HepG2 (cell line): Measurements from ENCODE around the gene CTIF. TPM values are rescaled to one million over a fixed set of nuclear protein-coding genes. Genes with fewer than 3 reads are reported as not detected.

Source experiments
- ATAC-seq: fragments of 200-7000 bp; cut with Tn5 transposase; 3 replicates; pipeline ENCODE4 v1.9.1; 2020; ENCODE audit warnings: mild to moderate bottlenecking, moderate library complexity
- BruUV-seq: library from RNA; stranded (reverse); fragments of 400-500 nt; replicated peaks from 2 replicates; lab custom pipeline; 2021; lab: Mats Ljungman, UMichigan
- CTCF ChIA-PET: fragments of 300-600 bp; formaldehyde crosslinking; extraction: SDS; loops from one replicate; lab custom pipeline; 2021; ENCODE audit warnings: low total read pairs, inconsistent platforms, low intra/inter-chr PET ratio; lab: Yijun Ruan, JAX
- POLR2A ChIA-PET: fragments of 350-600 bp; sonication (Branson Sonifier 250); formaldehyde crosslinking; loops from one replicate; lab custom pipeline; 2020; ENCODE audit warnings: antibody characterized with exemption, inconsistent platforms; lab: Yijun Ruan, JAX
- DNase-seq: peaks from one replicate; pipeline ENCODE4 v3.0.0-alpha.2; 2015; ENCODE audit warnings: low spot score
- FAIRE-seq: peaks from 3 replicates; lab custom pipeline; 2011; peaks lifted over from hg19 to GRCh38; lab: Jason Lieb, UNC
- H2AFZ ChIP-seq: one replicate; pipeline ENCODE4 v1.6.1; 2011; ENCODE audit warnings: low read length, inconsistent platforms
- H3K27ac ChIP-seq: fragments of 300-600 bp; 3 replicates; pipeline ENCODE4 v1.8.0; 2011; ENCODE audit warnings: mixed run types, mild to moderate bottlenecking, mixed read lengths, low read length, inconsistent platforms; ENCODE audit not compliant: insufficient read depth; ENCODE audit errors: extremely low read length
- H3K27me3 ChIP-seq, 2 experiments: fragments of 200-600 bp in 1 of 2; 2 replicates in 1 of 2; 3 replicates in 1 of 2; pipeline versions ENCODE4 v1.6.0 to v1.8.0; 2011; ENCODE audit warnings: low read length in 2 of 2, mild to moderate bottlenecking in 2 of 2, moderate library complexity in 2 of 2, inconsistent platforms in 1 of 2; ENCODE audit not compliant: insufficient read depth in 2 of 2, control insufficient read depth in 1 of 2
- H3K36me3 ChIP-seq, 2 experiments: fragments of 200-600 bp in 1 of 2; replicated peaks in 1 of 2; 2 replicates in 1 of 2; 3 replicates in 1 of 2; pipeline versions ENCODE4 v1.5.1 to v1.8.0; 2011; ENCODE audit warnings: low read length in 2 of 2, inconsistent platforms in 1 of 2; ENCODE audit not compliant: insufficient read depth in 2 of 2, control insufficient read depth in 1 of 2
- H3K4me1 ChIP-seq: 2 replicates; pipeline ENCODE4 v1.5.1; 2012; ENCODE audit warnings: low read length, inconsistent platforms; ENCODE audit not compliant: insufficient read depth
- H3K4me2 ChIP-seq: 2 replicates; pipeline ENCODE4 v1.6.0; 2011; ENCODE audit warnings: low read depth, low read length, inconsistent platforms
- H3K4me3 ChIP-seq, 3 experiments: fragments of 200-600 bp in 1 of 3; sonication (generic), shearing (Covaris generic) in 1 of 3; replicated peaks in 1 of 3; 2 replicates each; pipeline ENCODE4 v1.5.1; 2011 to 2016; ENCODE audit warnings: low read length in 3 of 3, inconsistent platforms in 2 of 3, low read depth in 2 of 3, mild to moderate bottlenecking in 2 of 3, control low read depth in 1 of 3, mixed read lengths in 1 of 3; ENCODE audit not compliant: insufficient read depth in 1 of 3
- H3K79me2 ChIP-seq: one replicate; pipeline ENCODE4 v1.6.1; 2011; ENCODE audit warnings: low read length, inconsistent platforms; ENCODE audit not compliant: insufficient read depth
- H3K9ac ChIP-seq: 2 replicates; pipeline ENCODE4 v1.6.0; 2011; ENCODE audit warnings: mild to moderate bottlenecking, low read depth, low read length, inconsistent platforms; ENCODE audit not compliant: insufficient read depth
- H3K9me3 ChIP-seq: 2 replicates; pipeline ENCODE4 v1.5.1; 2012; ENCODE audit warnings: mild to moderate bottlenecking, low read length
- H4K20me1 ChIP-seq: 2 replicates; pipeline ENCODE4 v1.6.0; 2011; ENCODE audit warnings: inconsistent platforms, mild to moderate bottlenecking, low read length, moderate library complexity; ENCODE audit not compliant: insufficient read depth
- AHR ChIP-seq: IDR thresholded peaks from 2 replicates; pipeline ENCODE4 v1.6.1; 2018; ENCODE audit warnings: missing genetic modification reagents, missing compliant biosample characterization
- AKAP8 ChIP-seq: sonication (generic); formaldehyde crosslinking; IDR thresholded peaks from 2 replicates; pipeline ENCODE4 v1.5.1; 2020; ENCODE audit warnings: mild to moderate bottlenecking, missing genetic modification reagents
- CCAR2 ChIP-seq: fragments of 200-400 bp; formaldehyde crosslinking; optimal IDR thresholded peaks from 2 replicates; pipeline ENCODE3; 2018; ENCODE audit warnings: low read depth, mild to moderate bottlenecking, low read length, moderate library complexity
- E2F1 ChIP-seq: sonication (generic); formaldehyde crosslinking; IDR thresholded peaks from 2 replicates; pipeline ENCODE4 v1.5.0; 2020; ENCODE audit warnings: missing genetic modification reagents
- FOXA1 ChIP-seq, 2 experiments: fragments of 450-650 bp in 1 of 2; sonication (generic) in 1 of 2; formaldehyde crosslinking in 1 of 2; IDR thresholded peaks; 2 replicates each; pipeline versions ENCODE4 v1.4.0 to v1.6.1; 2016 to 2020; ENCODE audit warnings: missing genetic modification reagents in 1 of 2
- HINFP ChIP-seq: sonication (generic); formaldehyde crosslinking; IDR thresholded peaks from 2 replicates; pipeline ENCODE4 v1.4.0; 2020; ENCODE audit warnings: low read depth, mild to moderate bottlenecking, missing genetic modification reagents
- HOXA5 ChIP-seq: sonication (generic); formaldehyde crosslinking; IDR thresholded peaks from 2 replicates; pipeline ENCODE4 v1.4.0; 2020; ENCODE audit warnings: missing genetic modification reagents
- NR0B2 ChIP-seq: sonication (generic); formaldehyde crosslinking; IDR thresholded peaks from 2 replicates; pipeline ENCODE4 v1.4.0; 2020; ENCODE audit warnings: mild to moderate bottlenecking, missing genetic modification reagents
- NRL ChIP-seq: sonication (generic); formaldehyde crosslinking; IDR thresholded peaks from 2 replicates; pipeline ENCODE4 v1.5.0; 2020; ENCODE audit warnings: missing genetic modification reagents, mild to moderate bottlenecking, moderate library complexity, borderline replicate concordance
- SAFB2 ChIP-seq: sonication (generic); formaldehyde crosslinking; IDR thresholded peaks from 2 replicates; pipeline ENCODE4 v1.5.1; 2020; ENCODE audit warnings: missing genetic modification reagents, low read depth, mild to moderate bottlenecking, borderline replicate concordance
- SIN3B ChIP-seq: fragments of 150-350 bp; IDR thresholded peaks from 2 replicates; pipeline ENCODE4 v1.6.1; 2014; ENCODE audit warnings: low read length
- SMAD9 ChIP-seq: sonication (generic); formaldehyde crosslinking; IDR thresholded peaks from 2 replicates; pipeline ENCODE4 v1.5.1; 2020; ENCODE audit warnings: mild to moderate bottlenecking, missing genetic modification reagents
- THAP11 ChIP-seq: IDR thresholded peaks from 2 replicates; pipeline ENCODE4 v1.6.1; 2016; ENCODE audit warnings: missing biosample characterization, missing genetic modification reagents
- ZC3H13 ChIP-seq: sonication (generic); formaldehyde crosslinking; IDR thresholded peaks from 2 replicates; pipeline ENCODE4 v1.8.1; 2023; ENCODE audit warnings: mild to moderate bottlenecking, missing genetic modification reagents, moderate library complexity
- ZNF136 ChIP-seq: sonication (generic); formaldehyde crosslinking; IDR thresholded peaks from 2 replicates; pipeline ENCODE4 v1.8.1; 2022; ENCODE audit warnings: low read depth, mild to moderate bottlenecking, moderate library complexity, missing genetic modification reagents
- ZNF20 ChIP-seq: sonication (generic); formaldehyde crosslinking; IDR thresholded peaks from 2 replicates; pipeline ENCODE4 v1.4.0; 2020; ENCODE audit warnings: mild to moderate bottlenecking, moderate library complexity, missing genetic modification reagents
- ZNF619 ChIP-seq: sonication (generic); formaldehyde crosslinking; IDR thresholded peaks from 2 replicates; pipeline ENCODE4 v1.4.0; 2020; ENCODE audit warnings: mild to moderate bottlenecking, missing genetic modification reagents
- ZNF781 ChIP-seq: sonication (generic); formaldehyde crosslinking; IDR thresholded peaks from 2 replicates; pipeline ENCODE4 v1.5.1; 2020; ENCODE audit warnings: borderline replicate concordance, mild to moderate bottlenecking, missing genetic modification reagents; ENCODE audit errors: not compliant biosample characterization
- WGBS: methylation state at CpG from one replicate; pipeline ENCODE4 v1.1.6; 2017; ENCODE audit warnings: low lambda C conversion rate; 5-methylcytosine and 5-hydroxymethylcytosine counted together
- in situ Hi-C: cut with HindIII; loops from 2 replicates; pipeline ENCODE4 v1.10.0; 2017; ENCODE audit warnings: low pct_unique_long_range_greater_than_20kb; ENCODE audit not compliant: extremely low pct_ligation_motif_present
- intact Hi-C: fragments of 100-400 bp; cut with micrococcal nuclease; formaldehyde crosslinking; loops from one replicate; pipeline ENCODE4 v1.10.0; 2022; ENCODE audit not compliant: unreplicated experiment
- polyA plus RNA-seq, 8 experiments: library from polyadenylated mRNA; depleted of rRNA in 3 of 8; stranded (reverse) in 7 of 8; unstranded in 1 of 8; fragments of >200 nt; fragmentation: Illumina TruSeq in 4 of 8; extraction: Trizol in 4 of 8; gene quantifications; 2 replicates each; pipeline versions ENCODE4 v1.2.1 to v1.2.3, GENCODE V29; 2011 to 2016; ENCODE audit warnings: low read depth in 4 of 8, missing spikeins in 1 of 8, mixed read lengths in 1 of 8; ENCODE audit not compliant: insufficient read depth in 1 of 8
- total RNA-seq, 5 experiments: library from RNA; depleted of rRNA; stranded (reverse); fragments of >200 nt; fragmentation: Illumina TruSeq; extraction: Trizol; gene quantifications; 2 replicates each; pipeline ENCODE4 v1.2.3, GENCODE V29; 2016; ENCODE audit warnings: low read depth in 1 of 5

CTIF gene
- total and polyA plus RNA-seq, 2 of the 13 experiments (the other 11 are each of a cell fraction or from before 2014, with no cell fraction given), result 18.2 to 28.0 TPM

- FAIRE-seq (no peak), ATAC-seq (no peak), DNase-seq (no peak)
- Histone ChIP-seq H3K9me3 (no peaks in the 10 kb centered on the region), H2AFZ (no peak overlapping the region), H3K36me3 (peaks cover 2 to 39% of the 10 kb centered on the region in 2 experiments; a peak in 3 of 5 replicates), H3K27me3 (no peaks in the 10 kb centered on the region), H3K9ac (no peak overlapping the region), H4K20me1 (no peaks in the 10 kb centered on the region), H3K4me1 (no peaks in the 10 kb centered on the region), H3K79me2 (no peaks in the 10 kb centered on the region), H3K4me2 (no peak overlapping the region), H3K27ac (no peak overlapping the region), H3K4me3 (no peak overlapping the region)
- no TSS peak for BruUV-seq
- WGBS, result 100% methylated on average over 1 of the region's 1 CpG
- ChIA-PET CTCF (no interaction called here), POLR2A (no interaction called here)
- in situ Hi-C loops, result no loop called here
- intact Hi-C loops, result no loop called here
- TF ChIP-seq SMAD9, result no peak
- no peak for TF ChIP-seq E2F1 (CRISPR knock-in tag)
- TF ChIP-seq ZNF20 (CRISPR knock-in tag), result no peak
- TF ChIP-seq HOXA5 (CRISPR knock-in tag), result no peak
- no peak for TF ChIP-seq ZNF619 (CRISPR knock-in tag)
- TF ChIP-seq AKAP8 (CRISPR knock-in tag), result no peak
- TF ChIP-seq SAFB2 (CRISPR knock-in tag), result no peak
- TF ChIP-seq THAP11 (CRISPR knock-in tag), result no peak
- TF ChIP-seq HINFP (CRISPR knock-in tag), result no peak
- no peak for TF ChIP-seq ZC3H13 (CRISPR knock-in tag)
- TF ChIP-seq FOXA1 (IDR thresholded peaks at IDR 0.05), result no peak
- no peak for TF ChIP-seq FOXA1 (CRISPR knock-in tag; IDR thresholded peaks at IDR 0.05)
- no peak for TF ChIP-seq ZNF136 (CRISPR knock-in tag)
- TF ChIP-seq ZNF781 (CRISPR knock-in tag), result no peak
- no peak for TF ChIP-seq NR0B2
- no peak for TF ChIP-seq AHR
- TF ChIP-seq CCAR2, result no peak
- TF ChIP-seq SIN3B, result no peak
- TF ChIP-seq NRL (CRISPR knock-in tag), result no peak
Observed at GRCh38 chr18:48790869-48791635, 252.2 kb downstream of the CTIF start.
